ENCODE measurements around the gene EVI5.

The EVI5 gene

GRCh38 chr1:92481599-92481925 lies 303.3 kb downstream of the EVI5 start:
- DNase-seq = no peak

- no peak for DNase-seq
Observed at GRCh38 chr1:92480813-92481598, 303.9 kb downstream of the EVI5 start.

DNA sequence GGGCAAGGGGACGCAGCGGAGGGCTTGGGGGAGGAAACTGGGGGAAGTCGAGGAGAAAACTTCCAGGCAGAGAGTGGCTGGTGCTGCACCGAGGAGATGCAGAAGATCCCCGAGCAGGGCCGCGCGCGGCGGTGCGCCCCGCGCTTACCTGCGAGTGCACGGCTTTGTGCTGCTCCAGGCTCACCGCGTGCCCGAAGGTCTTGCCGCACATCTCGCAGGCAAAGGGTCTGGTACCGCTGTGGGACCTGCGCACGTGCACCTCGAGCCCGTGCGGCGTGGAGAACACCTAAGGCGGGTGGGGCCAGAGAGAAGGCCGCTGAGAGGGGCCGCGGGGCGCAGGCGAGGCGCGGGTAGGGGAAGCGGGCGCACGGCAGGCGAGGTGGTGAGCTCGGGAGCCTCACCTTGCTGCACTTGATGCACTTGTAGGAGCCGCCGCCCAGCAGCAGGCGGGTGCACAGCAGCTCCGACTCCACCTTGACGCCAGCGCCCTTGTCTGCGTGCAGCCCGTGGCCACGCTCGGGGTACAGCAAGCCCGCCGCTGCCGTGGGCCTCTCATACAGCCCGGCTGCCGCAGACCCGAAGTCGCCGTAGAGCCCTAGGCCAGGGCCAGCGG lies 304.6 kb downstream of the EVI5 start:
- no peak for DNase-seq

- DNase-seq = no peak
Observed at GRCh38 chr1:92479587-92479986, 305.3 kb downstream of the EVI5 start.

DNA sequence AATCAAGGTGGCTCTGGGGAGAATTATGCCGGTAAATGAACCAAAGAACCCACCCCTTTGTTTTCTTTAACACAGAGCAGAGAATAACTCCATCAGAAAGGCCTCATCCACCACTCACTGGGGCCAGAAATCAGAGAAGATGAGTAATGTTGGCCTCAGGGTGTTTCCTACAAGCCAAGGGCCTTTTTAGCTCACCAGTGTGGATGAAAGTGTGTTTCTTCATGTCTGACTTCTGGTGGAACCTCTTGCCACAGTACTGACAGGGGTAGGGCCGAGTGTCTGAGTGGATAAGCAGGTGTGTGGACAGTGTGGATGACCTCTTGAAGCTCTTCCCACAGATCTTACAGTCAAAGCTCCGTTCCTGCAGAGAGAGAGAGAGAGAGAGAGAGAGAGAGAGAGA lies 306.5 kb downstream of the EVI5 start:
- DNase-seq = no peak

DNA sequence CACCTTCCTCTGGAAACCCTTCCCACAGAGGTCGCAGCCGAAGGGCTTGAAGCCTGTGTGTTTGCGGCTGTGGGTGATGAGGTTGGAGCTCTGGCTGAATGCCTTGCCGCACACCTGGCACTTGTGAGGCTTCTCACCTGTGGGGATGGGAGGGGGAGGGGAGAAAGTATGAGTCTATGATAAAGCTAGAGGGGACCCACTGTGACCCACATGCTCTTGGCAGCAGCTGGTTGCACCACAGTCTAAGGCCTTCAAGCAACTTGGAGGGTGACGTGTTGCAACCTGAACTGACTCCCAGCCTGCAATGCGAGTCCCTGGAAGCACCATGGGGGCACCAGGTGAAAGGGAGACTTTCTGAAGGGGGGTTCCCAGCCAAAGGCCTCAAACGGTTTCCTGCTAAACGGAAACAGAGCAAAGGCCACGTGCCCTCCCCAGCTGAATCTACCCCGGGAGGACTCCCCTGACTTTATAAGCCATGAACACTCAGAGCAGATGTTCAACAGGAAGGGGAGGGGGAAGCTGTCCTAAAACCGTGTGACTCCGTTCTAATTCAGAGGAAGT lies 308.8 kb downstream of the EVI5 start:
- DNase-seq = peak; percentile 72

GRCh38 chr1:92475029-92475428 lies 309.9 kb downstream of the EVI5 start:
- DNase-seq = no peak

- peak; percentile 45 for DNase-seq
Observed at GRCh38 chr1:92473781-92474495, 311.0 kb downstream of the EVI5 start.

DNA sequence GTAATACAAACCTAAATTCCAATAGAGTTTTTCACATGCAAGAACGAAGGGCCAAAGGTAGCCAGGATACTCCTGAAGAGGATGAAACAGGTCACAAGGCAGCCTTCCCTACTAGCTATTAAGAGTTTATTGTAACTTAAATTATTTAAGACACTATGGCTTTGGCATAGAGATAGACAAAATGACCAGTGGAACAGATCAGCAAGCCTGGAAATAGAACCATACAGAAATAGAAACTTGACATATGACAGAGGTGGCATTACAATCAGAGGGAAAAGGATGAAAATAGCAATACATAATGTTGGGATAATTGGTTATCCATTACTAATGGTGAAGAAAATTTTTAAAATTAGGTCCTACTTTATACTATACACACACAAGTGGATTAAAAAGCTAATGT lies 314.7 kb downstream of the EVI5 start:
- no peak for DNase-seq

DNA sequence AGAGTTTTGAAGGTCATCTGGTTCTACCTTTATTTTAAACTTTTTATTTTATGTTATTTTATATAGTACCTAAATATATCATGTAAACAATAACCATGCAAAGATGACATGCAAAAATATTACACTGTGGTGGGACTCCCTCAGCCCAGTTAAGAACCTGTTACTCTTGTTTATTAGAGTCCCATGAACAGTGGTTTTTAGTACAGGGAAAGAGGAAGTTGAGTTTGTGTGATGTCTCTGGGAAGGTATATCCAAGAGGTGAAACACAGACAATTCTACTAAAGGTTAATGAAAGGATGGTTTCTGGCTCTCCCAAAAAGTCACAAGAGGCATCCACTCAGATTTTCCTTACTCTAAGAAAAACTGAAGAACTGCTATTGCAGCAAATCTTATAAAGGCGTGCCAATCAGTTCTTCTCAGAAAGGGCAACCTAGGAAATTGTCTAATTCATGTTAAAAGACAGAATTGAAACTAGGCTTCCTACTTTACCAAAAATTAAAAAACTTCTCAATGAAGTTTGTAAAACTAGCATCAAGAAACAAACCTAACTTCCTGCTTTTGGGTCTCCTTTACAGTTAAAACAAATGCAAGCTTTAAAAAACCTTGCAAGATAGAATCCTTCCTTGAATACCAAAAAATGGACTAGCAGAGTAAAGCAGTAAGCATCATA lies 318.1 kb downstream of the EVI5 start:
- no peak for DNase-seq

GRCh38 chr1:92465256-92465647 lies 319.7 kb downstream of the EVI5 start:
- DNase-seq = no peak

DNA sequence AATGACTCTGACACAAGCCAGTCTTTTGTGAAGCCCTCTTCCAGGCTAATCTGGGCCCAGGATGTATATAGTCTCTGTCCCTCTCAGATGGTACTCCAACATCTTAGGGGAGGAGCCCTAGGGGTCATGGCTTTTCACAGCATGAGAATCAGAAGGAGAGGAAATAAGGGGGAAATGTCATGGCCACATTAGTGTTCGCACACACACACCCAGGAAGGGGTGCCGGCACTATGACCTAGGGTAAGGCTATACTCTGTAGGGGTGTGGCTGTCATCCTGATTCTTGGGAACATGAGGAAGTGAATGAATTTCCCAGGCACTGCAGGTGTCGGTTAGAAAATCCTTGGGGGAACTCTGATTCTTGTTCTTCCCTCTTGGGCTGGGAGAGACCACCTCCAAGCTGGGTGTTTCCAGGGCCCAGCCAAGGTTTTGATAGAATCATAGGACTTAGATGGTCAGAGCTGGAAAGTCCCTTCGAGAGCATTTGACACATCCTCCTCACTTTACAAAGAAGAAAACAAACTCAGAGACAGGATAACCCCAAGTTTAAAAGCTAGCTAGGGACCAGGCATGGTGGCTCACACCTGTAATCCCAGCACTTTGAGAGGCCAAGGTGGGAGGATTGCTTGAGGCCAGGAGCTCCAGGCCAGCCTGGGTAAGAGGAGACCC lies 320.2 kb downstream of the EVI5 start:
- no peak for DNase-seq

DNA sequence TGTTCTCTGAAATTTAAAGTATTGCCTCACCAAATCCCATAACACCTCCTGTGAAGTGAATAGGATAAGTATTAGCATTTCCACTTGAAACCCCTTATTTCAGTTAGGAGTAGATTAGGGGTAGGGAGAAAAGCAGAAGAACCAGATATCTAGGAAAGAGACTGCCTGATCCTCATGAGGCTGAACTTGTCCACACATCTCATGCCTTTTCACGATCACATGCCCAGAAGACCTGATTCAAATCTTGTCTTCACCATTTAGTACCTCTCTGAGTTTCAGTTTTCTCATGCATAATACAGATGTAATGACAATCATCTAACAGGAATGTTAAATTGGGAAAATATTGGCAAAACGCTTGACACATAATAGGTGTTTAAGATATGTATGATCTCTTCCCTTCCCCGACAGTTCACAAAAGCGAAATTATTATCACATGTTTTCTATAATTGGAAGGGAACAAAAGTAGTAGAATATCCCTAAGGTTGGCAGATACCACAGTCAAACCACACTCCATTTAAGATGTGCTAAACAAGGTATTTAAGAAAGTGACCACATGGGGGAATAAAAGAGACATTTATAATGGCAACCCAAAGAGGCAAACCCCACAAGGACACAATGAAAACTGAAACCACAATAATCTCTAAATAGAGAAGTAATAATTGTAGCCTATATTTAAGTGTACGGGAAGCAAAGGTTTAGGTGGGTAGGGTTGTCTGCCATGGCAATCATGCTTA lies 323.4 kb downstream of the EVI5 start:
- DNase-seq = no peak

DNA sequence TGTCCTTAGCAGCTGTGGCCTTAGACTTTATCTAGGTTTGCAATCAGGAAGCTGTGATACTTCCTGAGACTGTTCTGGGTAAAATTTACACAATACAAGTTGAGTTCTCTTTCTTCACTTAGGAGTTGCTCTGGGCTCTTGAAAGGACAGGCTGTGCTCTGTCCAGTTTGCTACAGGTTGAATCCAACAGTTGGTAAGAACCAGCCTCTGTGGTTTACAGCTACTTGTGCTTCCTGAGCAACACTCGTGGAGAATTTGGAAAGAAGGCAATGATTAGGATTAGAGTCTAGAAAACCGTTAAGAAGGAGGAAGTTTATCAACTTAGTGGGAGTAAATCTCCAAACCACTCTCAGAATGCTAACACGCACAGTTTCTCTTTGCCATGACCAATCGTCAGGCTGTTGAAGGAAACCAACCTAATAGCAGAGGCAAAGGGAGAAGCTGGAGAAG lies 325.0 kb downstream of the EVI5 start:
- no peak for DNase-seq
